Measurements from ENCODE around the gene CBR3.

The CBR3 gene

GRCh38 chr21:36122977-36123376, 11.9 kb upstream of the CBR3 start:
- no peak overlapping the region for H2BK120ac ChIP-seq (ENCODE audit: low read depth, low read length)
- no peaks in the 10 kb centered on the region for H3K4me1 ChIP-seq (ENCODE audit: control insufficient read depth, low read depth, low read length)
- no peak overlapping the region for H3K4ac ChIP-seq (ENCODE audit: low read depth, low read length)
- H2BK15ac ChIP-seq (replicated peaks; ENCODE audit: low read depth) = no peak overlapping the region
- H3K79me1 ChIP-seq (ENCODE audit: low read length) = no peaks in the 10 kb centered on the region
- no peaks in the 10 kb centered on the region for H3K36me3 ChIP-seq (ENCODE audit: control insufficient read depth, insufficient read depth, low read length)
- H3K9ac ChIP-seq (ENCODE audit: low read length) = no peak overlapping the region
- no peak overlapping the region for H2BK5ac ChIP-seq (ENCODE audit: low read length)
- no peak overlapping the region for H4K8ac ChIP-seq (ENCODE audit: low read depth, low read length)
- no peak overlapping the region for H3K4me3 ChIP-seq (ENCODE audit: low read length)
- DNase-seq = no peak
- no peaks in the 10 kb centered on the region for H3K27me3 ChIP-seq (ENCODE audit: insufficient read depth, low read length, poor library complexity)
- no peak overlapping the region for H3K18ac ChIP-seq (ENCODE audit: low read length)
- H2AK5ac ChIP-seq (ENCODE audit: low read length) = no peak overlapping the region
- H3K27ac ChIP-seq (ENCODE audit: low read depth, low read length) = no peak overlapping the region
- no peak overlapping the region for H3K56ac ChIP-seq (ENCODE audit: low read length)
- H4K5ac ChIP-seq (ENCODE audit: low read length) = no peak overlapping the region
- H3K79me2 ChIP-seq (ENCODE audit: control insufficient read depth, insufficient read depth, low read length) = no peaks in the 10 kb centered on the region
- no CpG with 5 or more reads among the region's 4 CpGs for WGBS (ENCODE audit: extremely low coverage, insufficient coverage, low lambda C conversion rate)
- H3K4me2 ChIP-seq (ENCODE audit: low read length) = no peak overlapping the region
- H3K23ac ChIP-seq (ENCODE audit: low read length) = no peak overlapping the region

- Histone ChIP-seq H2BK120ac (ENCODE audit: low read depth, low read length) (no peak overlapping the region), H3K27me3 (ENCODE audit: insufficient read depth, low read length, poor library complexity) (no peaks in the 10 kb centered on the region), H3K4ac (ENCODE audit: low read depth, low read length) (no peak overlapping the region), H3K4me1 (ENCODE audit: control insufficient read depth, low read depth, low read length) (peaks cover 3% of the 10 kb centered on the region), H3K27ac (ENCODE audit: low read depth, low read length) (no peak overlapping the region), H2AK5ac (ENCODE audit: low read length) (no peak overlapping the region), H3K56ac (ENCODE audit: low read length) (no peak overlapping the region), H3K36me3 (ENCODE audit: control insufficient read depth, insufficient read depth, low read length) (no peaks in the 10 kb centered on the region), H2BK5ac (ENCODE audit: low read length) (no peak overlapping the region), H4K5ac (ENCODE audit: low read length) (no peak overlapping the region), H3K4me2 (ENCODE audit: low read length) (no peak overlapping the region), H3K23ac (ENCODE audit: low read length) (no peak overlapping the region), H2BK15ac (replicated peaks; ENCODE audit: low read depth) (no peak overlapping the region), H3K79me1 (ENCODE audit: low read length) (no peaks in the 10 kb centered on the region), H4K8ac (ENCODE audit: low read depth, low read length) (no peak overlapping the region), H3K79me2 (ENCODE audit: control insufficient read depth, insufficient read depth, low read length) (no peaks in the 10 kb centered on the region), H3K4me3 (ENCODE audit: low read length) (no peak overlapping the region), H3K9ac (ENCODE audit: low read length) (no peak overlapping the region), H3K18ac (ENCODE audit: low read length) (no peak overlapping the region)
- DNase-seq = no peak
- no CpG with 5 or more reads among the region's 2 CpGs for WGBS (ENCODE audit: extremely low coverage, insufficient coverage, low lambda C conversion rate)
These were observed 10.5 kb upstream of the CBR3 start for GRCh38 chr21:36124395-36124794.

DNA sequence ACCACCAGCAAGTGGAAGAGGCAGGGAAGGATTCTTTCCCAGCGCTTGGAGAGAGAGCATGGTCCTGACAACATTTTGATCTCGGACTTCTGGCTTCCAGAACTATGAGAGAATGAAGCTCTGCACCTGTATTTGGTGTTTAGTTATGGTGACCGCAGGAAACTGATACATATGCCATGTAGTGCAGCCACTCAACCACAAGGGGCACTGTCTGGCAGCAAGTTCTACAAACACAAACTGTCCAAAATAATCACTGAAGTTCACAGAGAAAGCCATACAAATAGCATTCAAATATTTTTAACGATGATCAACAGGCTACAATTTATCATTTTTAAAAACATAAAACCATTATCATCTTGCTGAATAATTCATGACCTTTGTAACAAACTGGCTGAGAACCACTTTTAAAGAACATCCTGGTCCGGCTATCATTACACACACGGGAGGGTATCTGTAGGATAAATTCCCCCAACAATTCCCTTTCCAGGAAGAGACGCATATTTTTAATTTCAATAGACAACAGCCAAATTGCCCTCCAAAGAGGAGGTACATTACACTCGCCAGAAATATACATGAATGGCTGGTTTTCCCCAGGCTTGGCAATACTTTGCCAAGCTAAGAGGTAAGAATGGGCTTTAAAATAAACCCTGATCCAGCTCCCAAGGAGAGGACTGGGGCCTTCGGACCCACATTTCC, 9.2 kb upstream of the CBR3 start:
- Histone ChIP-seq H3K4me2 (ENCODE audit: low read length) (no peak overlapping the region), H3K4me3 (ENCODE audit: low read length) (no peak overlapping the region), H3K9ac (ENCODE audit: low read length) (no peak overlapping the region), H3K36me3 (ENCODE audit: control insufficient read depth, insufficient read depth, low read length) (no peaks in the 10 kb centered on the region), H2AK5ac (ENCODE audit: low read length) (no peak overlapping the region), H3K79me1 (ENCODE audit: low read length) (no peaks in the 10 kb centered on the region), H3K23ac (ENCODE audit: low read length) (no peak overlapping the region), H4K5ac (ENCODE audit: low read length) (no peak overlapping the region), H2BK15ac (replicated peaks; ENCODE audit: low read depth) (no peak overlapping the region), H3K27ac (ENCODE audit: low read depth, low read length) (no peak overlapping the region), H3K79me2 (ENCODE audit: control insufficient read depth, insufficient read depth, low read length) (no peaks in the 10 kb centered on the region), H3K4me1 (ENCODE audit: control insufficient read depth, low read depth, low read length) (peaks cover 3% of the 10 kb centered on the region), H2BK5ac (ENCODE audit: low read length) (no peak overlapping the region), H3K56ac (ENCODE audit: low read length) (no peak overlapping the region), H3K18ac (ENCODE audit: low read length) (no peak overlapping the region), H2BK120ac (ENCODE audit: low read depth, low read length) (no peak overlapping the region), H3K4ac (ENCODE audit: low read depth, low read length) (no peak overlapping the region), H4K8ac (ENCODE audit: low read depth, low read length) (no peak overlapping the region), H3K27me3 (ENCODE audit: insufficient read depth, low read length, poor library complexity) (no peaks in the 10 kb centered on the region)
- DNase-seq = peak; percentile 46
- WGBS (ENCODE audit: extremely low coverage, insufficient coverage, low lambda C conversion rate) = 100% methylated on average over 1 of the region's 9 CpGs

- H3K27ac ChIP-seq (ENCODE audit: low read depth, low read length) = no peak overlapping the region
- H2BK15ac ChIP-seq (replicated peaks; ENCODE audit: low read depth) = no peak overlapping the region
- H3K79me2 ChIP-seq (ENCODE audit: control insufficient read depth, insufficient read depth, low read length) = no peaks in the 10 kb centered on the region
- H3K4me1 ChIP-seq (ENCODE audit: control insufficient read depth, low read depth, low read length) = peaks cover 3% of the 10 kb centered on the region
- H2AK5ac ChIP-seq (ENCODE audit: low read length) = no peak overlapping the region
- no peak overlapping the region for H3K18ac ChIP-seq (ENCODE audit: low read length)
- H4K8ac ChIP-seq (ENCODE audit: low read depth, low read length) = no peak overlapping the region
- H3K79me1 ChIP-seq (ENCODE audit: low read length) = no peaks in the 10 kb centered on the region
- H3K56ac ChIP-seq (ENCODE audit: low read length) = no peak overlapping the region
- no peak overlapping the region for H3K4me3 ChIP-seq (ENCODE audit: low read length)
- H3K4me2 ChIP-seq (ENCODE audit: low read length) = no peak overlapping the region
- no peak overlapping the region for H3K23ac ChIP-seq (ENCODE audit: low read length)
- no peak overlapping the region for H2BK120ac ChIP-seq (ENCODE audit: low read depth, low read length)
- H3K9ac ChIP-seq (ENCODE audit: low read length) = no peak overlapping the region
- no peak overlapping the region for H2BK5ac ChIP-seq (ENCODE audit: low read length)
- H3K4ac ChIP-seq (ENCODE audit: low read depth, low read length) = no peak overlapping the region
- no peaks in the 10 kb centered on the region for H3K36me3 ChIP-seq (ENCODE audit: control insufficient read depth, insufficient read depth, low read length)
- no peak for DNase-seq
- no peak overlapping the region for H4K5ac ChIP-seq (ENCODE audit: low read length)
- no peaks in the 10 kb centered on the region for H3K27me3 ChIP-seq (ENCODE audit: insufficient read depth, low read length, poor library complexity)
These were observed 8.7 kb upstream of the CBR3 start for GRCh38 chr21:36126208-36126565.

- no peak overlapping the region for H4K8ac ChIP-seq (ENCODE audit: low read depth, low read length)
- H3K4me3 ChIP-seq (ENCODE audit: low read length) = no peak overlapping the region
- WGBS (ENCODE audit: extremely low coverage, insufficient coverage, low lambda C conversion rate) = no CpG with 5 or more reads among the region's 5 CpGs
- no peak overlapping the region for H2BK5ac ChIP-seq (ENCODE audit: low read length)
- H4K5ac ChIP-seq (ENCODE audit: low read length) = no peak overlapping the region
- no peak overlapping the region for H3K56ac ChIP-seq (ENCODE audit: low read length)
- H2BK15ac ChIP-seq (replicated peaks; ENCODE audit: low read depth) = no peak overlapping the region
- H3K36me3 ChIP-seq (ENCODE audit: control insufficient read depth, insufficient read depth, low read length) = no peaks in the 10 kb centered on the region
- H3K23ac ChIP-seq (ENCODE audit: low read length) = no peak overlapping the region
- peaks cover 3% of the 10 kb centered on the region for H3K4me1 ChIP-seq (ENCODE audit: control insufficient read depth, low read depth, low read length)
- H3K79me2 ChIP-seq (ENCODE audit: control insufficient read depth, insufficient read depth, low read length) = no peaks in the 10 kb centered on the region
- DNase-seq = no peak
- no peak overlapping the region for H3K4me2 ChIP-seq (ENCODE audit: low read length)
- H3K4ac ChIP-seq (ENCODE audit: low read depth, low read length) = no peak overlapping the region
- H3K79me1 ChIP-seq (ENCODE audit: low read length) = no peaks in the 10 kb centered on the region
- H3K27me3 ChIP-seq (ENCODE audit: insufficient read depth, low read length, poor library complexity) = no peaks in the 10 kb centered on the region
- H2BK120ac ChIP-seq (ENCODE audit: low read depth, low read length) = no peak overlapping the region
- no peak overlapping the region for H3K18ac ChIP-seq (ENCODE audit: low read length)
- no peak overlapping the region for H3K27ac ChIP-seq (ENCODE audit: low read depth, low read length)
- no peak overlapping the region for H2AK5ac ChIP-seq (ENCODE audit: low read length)
- no peak overlapping the region for H3K9ac ChIP-seq (ENCODE audit: low read length)
These were observed 8.2 kb upstream of the CBR3 start for GRCh38 chr21:36126621-36127110.

DNA sequence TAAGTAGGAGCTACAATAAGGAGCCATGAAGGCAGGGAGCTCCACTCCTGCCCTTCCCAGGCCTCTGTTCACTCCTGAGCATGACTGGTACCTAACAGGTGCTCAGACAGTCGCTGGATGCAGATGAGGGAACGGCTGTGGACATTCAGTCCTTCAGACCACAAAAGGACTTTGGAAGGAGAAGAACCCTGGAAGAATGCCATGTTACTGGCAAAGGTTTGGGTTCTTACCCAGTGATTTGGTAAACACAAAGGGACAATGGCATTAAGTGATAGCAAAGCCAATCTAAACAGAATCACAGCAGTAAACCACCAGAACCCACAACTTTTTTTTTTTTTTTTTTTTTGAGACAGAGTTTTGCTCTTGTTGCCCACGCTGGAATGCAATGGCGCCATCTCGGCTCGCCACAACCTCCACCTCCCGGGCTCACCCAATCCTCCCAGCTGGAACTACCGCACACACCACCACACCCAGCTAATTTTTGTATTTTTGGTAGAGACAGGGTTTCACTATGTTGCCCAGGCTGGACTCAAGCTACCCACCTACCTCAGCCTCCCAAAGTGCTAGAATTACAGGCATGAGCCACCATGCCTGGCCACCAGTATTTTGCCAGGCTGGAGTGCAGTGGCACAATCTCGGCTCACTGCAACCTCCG, 7.5 kb upstream of the CBR3 start:
- Histone ChIP-seq H2BK120ac (ENCODE audit: low read depth, low read length) (no peak overlapping the region), H3K4ac (ENCODE audit: low read depth, low read length) (no peak overlapping the region), H4K8ac (ENCODE audit: low read depth, low read length) (no peak overlapping the region), H3K18ac (ENCODE audit: low read length) (no peak overlapping the region), H4K5ac (ENCODE audit: low read length) (no peak overlapping the region), H3K36me3 (ENCODE audit: control insufficient read depth, insufficient read depth, low read length) (no peaks in the 10 kb centered on the region), H3K27me3 (ENCODE audit: insufficient read depth, low read length, poor library complexity) (no peaks in the 10 kb centered on the region), H3K79me2 (ENCODE audit: control insufficient read depth, insufficient read depth, low read length) (no peaks in the 10 kb centered on the region), H3K4me1 (ENCODE audit: control insufficient read depth, low read depth, low read length) (peaks cover 3% of the 10 kb centered on the region), H2BK5ac (ENCODE audit: low read length) (no peak overlapping the region), H3K4me3 (ENCODE audit: low read length) (no peak overlapping the region), H3K27ac (ENCODE audit: low read depth, low read length) (no peak overlapping the region), H3K4me2 (ENCODE audit: low read length) (no peak overlapping the region), H3K79me1 (ENCODE audit: low read length) (no peaks in the 10 kb centered on the region), H2BK15ac (replicated peaks; ENCODE audit: low read depth) (no peak overlapping the region), H3K56ac (ENCODE audit: low read length) (no peak overlapping the region), H2AK5ac (ENCODE audit: low read length) (no peak overlapping the region), H3K9ac (ENCODE audit: low read length) (no peak overlapping the region), H3K23ac (ENCODE audit: low read length) (no peak overlapping the region)
- DNase-seq = no peak
- WGBS (ENCODE audit: extremely low coverage, insufficient coverage, low lambda C conversion rate) = no CpG with 5 or more reads among the region's 10 CpGs

Data from mesendoderm (in vitro differentiated cells).